Activated CD4-positive, alpha-beta T cell treated with anti-CD3 and anti-CD28 coated beads, Interleukin-2, Interleukin-6, amounts not matched to agents 100 ng/mL and 50 ng/mL, durations not matched to agents 16 hours and 8 hours (primary cell): ENCODE data around the gene HLCS.
"Not testable (repeated sequence)": the region's sequence is repeated elsewhere in the genome, so short reads cannot be mapped to it uniquely, and the experiment has no call there.

Experiments used
- DNase-seq: peaks from one replicate; pipeline ENCODE4 v3.0.0-alpha.2; 2020

Gene HLCS

DNA sequence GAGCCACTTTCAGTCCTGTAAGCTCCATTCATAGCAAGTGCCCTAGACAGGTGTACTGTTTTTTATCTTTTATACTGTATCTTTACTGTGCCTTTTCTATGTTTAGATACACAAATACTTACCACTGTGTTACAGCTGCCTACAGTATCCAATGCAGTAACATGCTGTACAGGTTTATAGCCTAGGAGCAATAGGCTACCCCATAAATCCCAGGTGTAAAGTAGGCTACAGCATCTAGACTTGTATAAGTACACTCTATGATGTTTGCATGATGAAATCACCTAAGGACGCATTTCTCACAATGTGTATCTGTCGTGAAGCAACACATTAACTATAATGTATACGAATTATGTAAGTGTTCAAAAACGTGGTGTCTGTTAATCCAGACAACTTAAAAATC lies 10.7 kb downstream of the HLCS start:
- no peak for DNase-seq

DNA sequence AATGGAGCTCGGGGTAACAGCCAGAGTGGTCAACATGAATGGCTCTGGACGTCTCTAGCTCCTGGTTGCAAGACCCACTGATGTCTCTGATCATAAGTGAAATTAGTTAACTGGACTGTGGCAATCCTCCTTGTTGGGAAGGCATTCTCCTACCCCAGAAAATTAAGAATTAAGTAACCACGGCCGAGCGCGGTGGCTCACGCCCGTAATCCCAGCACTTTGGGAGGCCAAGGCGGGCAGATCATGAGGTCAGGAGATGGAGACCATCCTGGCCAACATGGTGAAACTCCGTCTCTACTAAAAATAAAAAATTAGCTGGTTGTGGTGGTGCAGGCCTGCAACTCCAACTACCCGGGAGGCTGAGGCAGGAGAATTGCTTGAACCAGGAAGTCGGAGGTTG lies 14.1 kb downstream of the HLCS start:
- not testable (repeated sequence) for DNase-seq

DNA sequence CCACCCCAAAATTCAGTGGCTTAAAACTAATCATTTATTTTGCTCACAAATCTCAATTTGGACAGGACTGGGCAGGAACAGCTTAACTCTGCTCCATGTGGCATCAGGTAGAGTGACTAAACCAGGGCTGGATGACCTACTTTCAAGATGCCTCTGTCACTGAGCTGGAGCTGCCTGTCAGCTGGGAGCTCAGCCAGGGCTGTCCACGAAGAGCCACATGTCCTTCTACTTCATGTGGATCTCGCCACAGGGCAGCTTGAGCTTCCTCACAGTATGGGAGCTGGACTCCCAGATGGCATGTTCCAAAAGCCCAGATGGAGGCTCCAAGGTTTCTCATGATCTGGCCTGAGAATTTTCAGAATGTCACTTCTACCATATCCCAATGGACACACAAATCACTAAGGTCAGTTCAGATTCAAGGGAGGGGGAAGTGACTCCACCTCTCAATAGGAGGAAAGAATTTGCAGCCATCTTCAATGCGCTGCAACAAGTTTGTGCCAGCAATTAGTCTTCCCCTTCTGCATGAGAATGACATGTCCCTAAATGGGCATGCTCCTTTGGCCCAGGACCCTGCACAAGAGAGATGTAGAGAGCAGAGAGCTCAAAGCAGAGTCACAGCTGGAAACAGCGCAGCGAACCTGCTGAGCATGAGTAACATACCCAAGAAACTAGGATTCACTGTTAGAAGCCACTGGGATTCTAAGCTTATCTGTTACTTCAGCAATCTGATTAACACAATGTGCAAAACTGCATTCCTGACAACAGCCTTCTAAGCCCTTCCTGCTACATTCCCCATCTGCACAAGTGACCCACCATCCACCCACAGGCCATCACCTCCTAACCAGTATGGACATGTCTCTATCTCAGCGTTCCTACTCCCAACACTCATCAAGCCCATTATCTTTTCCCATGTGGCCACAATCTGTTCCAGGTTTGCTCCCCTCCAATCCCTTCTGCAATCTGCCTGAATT lies 17.0 kb downstream of the HLCS start:
- no peak for DNase-seq

DNA sequence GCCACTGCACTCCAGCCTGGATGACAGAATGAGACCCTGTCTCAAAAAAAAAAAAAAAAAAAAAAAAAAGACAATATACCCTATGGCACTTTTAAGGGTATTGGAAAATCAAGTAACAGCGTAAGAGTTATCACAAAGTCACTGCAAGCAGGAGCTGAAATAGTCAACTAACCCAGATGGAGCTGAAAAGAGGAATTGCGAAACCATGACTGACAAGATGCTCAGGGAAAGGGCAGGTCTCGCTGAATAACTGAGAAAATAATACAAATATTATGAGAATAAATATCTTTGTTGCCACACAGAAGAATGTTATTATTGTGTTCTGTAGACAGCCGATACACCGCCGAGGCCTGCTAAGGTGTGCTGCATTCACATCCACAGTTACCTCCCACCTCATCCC lies 17.8 kb downstream of the HLCS start:
- no peak for DNase-seq

DNA sequence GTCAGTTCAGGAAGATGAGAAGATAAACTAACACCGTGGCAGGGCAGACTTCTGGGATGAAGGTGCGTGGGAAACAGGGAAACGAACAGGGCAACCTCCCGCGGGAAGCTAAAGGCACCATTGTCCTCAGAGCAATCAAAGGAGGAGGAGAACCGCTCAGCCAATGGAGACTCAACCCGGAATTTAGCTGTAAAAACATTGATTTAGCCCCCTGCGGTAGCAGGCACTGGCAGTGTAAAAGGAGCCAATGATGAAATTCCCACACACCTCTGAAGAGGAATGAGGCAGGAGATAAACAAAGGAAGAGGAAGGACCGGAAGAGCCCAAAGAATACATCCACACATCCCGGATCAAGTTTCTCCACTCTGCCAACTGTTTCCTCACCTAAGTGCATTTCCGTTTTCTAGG lies 19.5 kb downstream of the HLCS start:
- no peak for DNase-seq

DNA sequence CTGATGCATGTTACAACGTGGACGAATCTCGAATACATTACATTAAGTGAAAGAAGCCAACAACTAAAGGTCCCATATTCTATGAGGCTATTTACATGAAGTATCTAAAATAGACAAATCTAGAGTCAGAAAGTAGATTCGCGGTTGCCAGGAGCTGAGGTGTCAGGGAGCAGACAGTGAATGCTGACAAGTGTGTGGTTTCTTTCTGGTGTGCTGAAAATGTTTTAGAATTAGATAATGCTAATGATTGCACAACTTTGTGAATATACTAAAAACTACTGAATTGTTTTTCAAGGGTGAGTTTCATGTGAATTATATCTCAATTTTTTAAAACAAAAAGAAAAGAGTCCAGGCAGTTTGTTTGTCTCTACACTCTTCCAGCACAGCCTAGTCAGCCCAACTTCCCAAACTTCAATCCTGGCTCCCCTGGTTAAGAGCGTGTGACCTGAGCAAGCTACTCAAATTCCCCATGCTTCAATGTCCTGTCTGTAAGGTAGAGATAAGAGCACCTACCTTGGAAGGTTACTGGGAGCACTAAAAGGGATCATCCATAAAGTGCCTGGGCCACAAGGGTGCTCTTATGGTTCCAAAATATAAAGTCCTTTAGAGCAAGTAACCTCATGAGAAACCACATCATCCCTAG lies 20.9 kb downstream of the HLCS start:
- DNase-seq = no peak

DNA sequence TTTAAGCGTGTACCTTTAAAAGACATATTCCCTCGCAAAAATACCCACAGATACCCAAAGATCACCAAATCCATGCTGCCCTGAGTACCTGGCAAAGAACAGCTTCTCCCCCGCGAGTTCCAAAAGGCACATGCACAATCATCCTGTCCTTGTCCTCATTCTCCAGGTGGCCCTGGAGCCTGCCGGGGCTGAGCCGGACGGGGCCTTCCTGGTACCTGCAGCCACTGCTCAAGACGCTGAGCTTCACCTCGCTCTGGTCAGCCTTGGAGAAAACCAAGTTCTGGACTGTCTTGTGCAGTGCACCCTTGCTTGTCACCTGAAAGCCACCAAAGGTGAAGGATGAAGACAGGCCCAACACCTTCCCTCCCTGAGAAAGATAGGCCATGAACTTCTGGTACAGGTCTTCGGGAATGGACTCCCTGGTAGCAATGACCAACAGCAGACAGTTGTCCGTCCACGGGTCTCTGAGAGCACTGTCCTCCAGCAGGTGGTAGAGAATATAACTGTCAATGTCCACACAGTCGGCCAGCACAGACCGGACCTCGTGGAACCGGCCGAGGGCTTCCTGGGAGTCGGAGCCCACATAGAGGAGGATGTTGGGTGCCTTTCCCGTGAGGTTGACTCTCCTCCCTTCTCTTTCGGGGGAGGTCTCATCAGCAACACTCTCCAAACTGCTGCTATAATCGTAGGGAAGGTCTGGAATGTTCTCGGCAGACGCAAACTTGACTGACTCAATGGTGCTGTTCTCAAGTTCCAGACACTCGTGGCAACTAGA lies 29.9 kb downstream of the HLCS start:
- no peak for DNase-seq

DNA sequence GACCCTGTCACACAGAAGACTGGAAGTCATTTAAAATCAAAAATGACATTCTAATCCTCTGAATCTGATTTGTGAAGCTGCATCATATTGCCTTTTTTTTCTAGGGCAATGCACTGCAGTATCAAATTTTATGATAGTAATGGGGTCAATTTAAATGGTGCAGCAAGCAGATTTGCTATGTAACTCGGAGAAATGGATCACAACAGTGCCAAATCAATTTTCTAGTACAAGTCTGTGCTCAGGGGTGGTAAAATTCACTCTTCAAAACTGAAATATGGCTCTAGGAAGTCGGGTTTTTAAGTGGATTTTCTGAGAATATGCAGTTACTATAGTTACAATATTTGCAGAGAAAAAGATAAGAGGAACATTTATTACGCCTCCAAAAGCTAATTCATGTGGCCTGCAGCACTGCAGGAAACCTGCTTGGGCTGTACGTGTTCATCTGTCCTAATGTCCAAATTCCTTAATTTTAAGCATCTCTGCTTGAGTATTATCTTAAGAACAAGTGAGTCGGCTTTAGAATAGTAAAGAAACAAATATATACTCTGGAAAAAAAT lies 31.5 kb downstream of the HLCS start:
- DNase-seq = no peak

DNA sequence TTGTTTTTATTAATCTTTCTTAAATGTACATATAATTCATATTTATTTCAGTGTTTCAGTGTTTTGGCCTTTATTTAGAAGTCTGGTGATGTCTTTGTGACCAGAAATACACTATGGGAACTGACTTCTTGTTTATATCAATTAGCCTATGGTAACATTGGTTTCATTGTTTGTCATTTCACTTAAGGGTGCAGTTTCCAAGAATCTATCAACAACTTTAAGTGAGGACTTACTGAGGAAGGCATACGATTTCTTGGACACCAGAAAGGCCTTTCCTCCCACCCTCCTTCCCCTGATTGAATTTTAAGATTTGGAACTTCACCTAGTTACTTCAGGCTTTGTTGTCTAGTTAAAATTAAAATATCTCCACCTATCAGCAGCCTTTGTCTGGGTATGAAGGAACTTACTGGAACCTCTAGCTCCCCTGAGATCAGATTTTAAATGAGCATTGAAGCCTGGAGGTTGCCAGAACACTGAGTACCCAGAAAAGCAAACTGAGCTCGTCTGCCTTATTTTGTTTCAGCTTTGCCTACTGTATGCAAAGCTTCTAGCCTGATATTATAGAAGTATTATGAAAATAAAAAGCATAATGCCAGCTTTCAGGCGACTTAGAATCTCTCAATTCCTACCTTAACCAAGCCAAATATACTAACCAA lies 34.2 kb downstream of the HLCS start:
- DNase-seq = no peak

DNA sequence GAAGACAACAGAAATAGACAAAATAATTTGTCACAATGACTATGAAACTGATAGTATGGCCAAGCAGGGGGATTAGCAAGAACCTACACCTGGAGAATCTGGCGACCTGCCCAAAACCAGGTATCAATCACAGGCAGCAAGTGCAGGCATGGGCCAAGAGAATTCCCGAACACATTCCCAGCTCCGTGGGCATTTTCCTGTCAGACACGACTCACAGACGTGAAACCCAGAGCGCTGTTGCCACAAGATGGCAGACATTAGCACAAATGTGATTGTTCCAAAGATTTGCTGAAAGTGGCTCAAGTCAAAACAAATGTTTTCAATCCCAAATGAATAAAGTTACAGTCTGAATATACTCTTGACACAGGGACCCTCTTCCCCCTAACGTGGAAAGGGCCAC lies 36.8 kb downstream of the HLCS start:
- DNase-seq = no peak

DNA sequence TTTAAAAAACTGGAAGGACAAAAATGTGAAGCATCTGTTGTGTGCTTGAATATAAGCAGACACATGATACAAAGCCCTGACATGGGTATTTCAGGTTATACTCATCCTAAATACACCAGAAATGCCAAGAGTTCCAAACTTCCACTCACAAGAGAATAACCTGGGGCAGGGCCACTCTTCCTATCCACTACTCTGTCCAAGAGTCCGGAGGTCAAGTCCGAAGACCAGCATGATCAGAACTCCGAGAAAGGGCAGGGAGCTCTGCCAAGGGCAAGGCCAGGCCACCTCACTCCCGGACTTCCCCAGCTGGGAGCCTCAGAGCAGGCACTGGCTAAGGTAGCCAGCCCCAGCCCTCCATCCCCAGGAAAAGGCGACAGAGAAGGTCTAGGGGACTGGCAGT lies 37.5 kb downstream of the HLCS start:
- DNase-seq = no peak

DNA sequence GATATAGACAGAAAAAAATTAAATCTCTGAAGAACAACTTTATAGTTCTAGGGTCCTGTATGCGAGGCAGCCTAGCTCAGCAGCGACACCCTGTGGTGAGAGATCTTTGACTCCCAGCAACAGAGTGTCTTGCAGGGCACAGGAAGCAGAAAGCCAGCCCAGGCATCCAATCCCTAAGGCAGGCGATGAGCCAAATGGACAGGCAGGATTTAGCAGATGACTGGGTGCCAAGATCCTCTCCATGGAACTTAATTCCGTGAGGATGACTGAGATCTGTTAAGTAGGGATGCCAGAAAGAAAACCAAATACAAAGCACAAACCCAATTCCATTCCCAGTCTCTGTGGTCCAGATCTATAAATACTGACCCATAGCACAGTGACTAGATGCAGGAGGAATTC lies 38.8 kb downstream of the HLCS start:
- DNase-seq = peak; percentile 81

DNA sequence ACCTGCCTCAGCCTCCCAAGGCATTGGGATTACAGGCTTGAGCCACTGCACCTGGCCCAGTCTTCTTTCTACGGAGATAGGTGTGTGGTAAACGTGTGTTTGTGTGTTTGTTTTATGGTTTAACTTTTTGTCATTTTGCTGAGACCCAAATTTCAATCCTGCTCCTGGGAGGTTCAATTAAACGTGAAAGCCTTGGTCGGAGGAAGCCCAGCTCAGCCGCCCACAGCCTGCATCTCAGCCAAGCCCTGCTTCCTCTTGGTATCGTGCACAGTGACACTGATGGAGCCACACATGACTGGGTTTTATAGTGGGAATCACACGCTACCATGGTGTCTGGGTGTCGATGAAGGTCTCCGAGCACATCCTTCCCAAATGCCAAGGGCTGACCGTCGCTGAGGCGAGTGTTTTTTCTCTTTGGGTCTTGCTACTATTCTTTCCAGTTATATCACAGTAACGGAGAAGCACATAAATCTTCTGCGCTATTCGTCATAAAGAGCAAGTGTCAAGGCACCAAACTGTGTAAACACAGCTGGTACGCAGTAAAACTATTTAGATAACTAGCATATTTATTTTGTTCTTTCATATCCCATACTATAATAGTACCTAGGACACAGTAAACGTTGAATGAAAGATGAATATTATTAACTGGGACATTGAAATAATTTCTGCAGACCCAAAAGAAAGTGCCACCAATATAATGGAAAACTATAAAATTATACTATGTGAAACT lies 39.3 kb downstream of the HLCS start:
- DNase-seq = no peak

DNA sequence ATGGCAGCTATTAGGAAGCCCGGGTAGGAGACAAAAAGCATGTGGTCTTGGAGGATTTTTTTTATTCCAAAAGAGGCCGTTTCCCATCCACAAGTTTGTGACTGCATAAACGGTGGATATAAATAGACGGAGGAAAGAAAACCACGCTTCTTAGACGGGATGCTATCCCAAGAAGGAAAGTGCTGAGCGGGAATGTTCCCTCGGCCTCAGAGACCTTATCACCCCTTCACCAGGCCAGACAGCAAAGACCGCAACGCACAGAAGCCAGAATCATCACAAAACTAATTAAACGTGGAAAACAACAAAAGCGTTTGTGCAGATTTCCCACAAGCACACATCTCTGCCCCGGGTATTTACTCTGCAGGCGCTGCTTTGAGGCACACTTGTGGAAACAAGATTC lies 43.2 kb downstream of the HLCS start:
- no peak for DNase-seq

DNA sequence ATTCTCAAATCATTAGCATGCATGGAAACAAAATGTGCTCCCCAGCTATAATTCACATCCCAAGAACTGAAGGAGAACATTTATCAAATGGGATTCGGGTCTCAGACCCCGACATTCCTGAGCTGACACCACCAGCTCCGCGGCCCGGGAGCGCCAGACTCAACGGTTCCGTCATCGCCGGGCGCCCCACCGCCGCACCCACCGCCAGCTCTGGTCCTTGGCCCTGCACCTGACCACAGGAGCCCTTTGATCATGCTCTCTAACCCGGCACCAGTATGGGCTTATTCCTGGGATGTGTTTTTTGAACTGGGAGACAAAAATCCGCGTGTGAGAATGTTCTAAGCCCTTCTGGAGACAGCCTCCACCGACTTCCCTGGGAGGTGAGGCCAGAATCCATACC lies 43.6 kb downstream of the HLCS start:
- no peak for DNase-seq

DNA sequence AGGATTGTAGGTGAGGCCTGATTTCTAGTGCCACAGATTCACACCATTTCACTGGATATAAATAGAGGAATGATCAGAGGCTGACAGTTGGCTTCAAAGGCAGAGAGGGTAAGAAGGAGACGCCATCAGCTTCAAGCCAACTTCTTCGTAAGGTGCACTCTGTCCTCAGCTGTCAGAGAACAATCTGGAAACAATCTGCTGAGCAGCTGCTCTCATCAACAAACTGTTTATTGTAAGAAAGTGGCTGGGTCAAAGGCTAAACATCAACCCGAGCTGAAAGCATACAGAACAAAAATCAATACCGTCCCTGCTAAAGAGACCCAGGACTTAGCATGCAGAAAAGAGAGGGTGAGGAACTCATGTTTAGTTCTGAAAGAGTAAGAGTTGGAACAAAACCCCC lies 48.2 kb downstream of the HLCS start:
- DNase-seq = no peak

DNA sequence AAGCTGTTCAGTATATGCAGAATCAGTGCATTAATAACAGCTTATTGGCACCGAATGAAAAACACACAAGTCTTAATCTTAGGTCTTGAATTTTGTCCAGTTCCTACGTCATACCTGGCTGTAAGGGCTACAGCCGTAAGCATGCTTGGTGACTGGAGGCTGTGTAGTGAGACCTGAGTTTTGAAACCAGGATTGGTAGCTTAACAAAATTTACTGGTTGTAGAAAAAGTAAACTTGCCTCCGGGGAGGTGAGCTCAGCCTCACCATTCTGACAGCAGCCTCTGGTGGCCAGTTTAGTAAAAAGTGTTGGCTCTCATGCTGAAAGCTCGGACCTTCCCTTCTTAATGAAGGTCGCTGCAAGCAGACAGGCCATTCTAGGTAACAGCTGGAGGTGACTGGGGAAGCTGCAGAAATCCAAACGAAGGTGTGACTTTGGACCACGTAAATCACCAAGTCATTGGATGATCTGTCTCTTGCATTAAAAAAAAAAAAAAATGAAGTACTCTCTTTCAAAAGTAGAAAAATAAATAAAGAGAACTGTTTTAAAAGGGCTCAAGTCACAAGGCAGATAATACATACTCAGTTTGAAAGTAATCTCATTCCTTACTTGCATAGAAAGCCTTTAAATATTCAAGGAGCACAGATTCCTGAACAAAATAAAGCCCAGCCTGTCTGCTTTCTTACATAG lies 48.9 kb downstream of the HLCS start:
- DNase-seq = no peak

DNA sequence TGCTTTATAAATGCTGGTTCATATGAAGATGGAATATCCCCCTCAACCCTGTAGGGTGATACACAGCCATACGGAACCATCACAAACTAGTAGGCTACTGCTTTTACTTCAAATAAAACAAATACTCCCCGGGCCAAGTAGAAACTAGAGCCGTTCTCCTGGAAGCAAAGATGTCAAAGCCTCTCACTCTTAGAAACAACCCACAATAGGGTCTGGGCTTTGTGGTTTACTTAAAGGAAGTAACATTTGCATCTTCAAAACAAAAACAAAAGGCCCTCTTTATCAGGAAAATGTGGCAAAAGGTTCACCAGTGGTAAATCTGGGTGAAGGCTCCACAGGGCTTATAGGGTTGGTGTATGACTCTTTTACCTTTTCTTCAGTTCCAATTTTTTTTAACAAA lies 49.8 kb downstream of the HLCS start:
- no peak for DNase-seq

DNA sequence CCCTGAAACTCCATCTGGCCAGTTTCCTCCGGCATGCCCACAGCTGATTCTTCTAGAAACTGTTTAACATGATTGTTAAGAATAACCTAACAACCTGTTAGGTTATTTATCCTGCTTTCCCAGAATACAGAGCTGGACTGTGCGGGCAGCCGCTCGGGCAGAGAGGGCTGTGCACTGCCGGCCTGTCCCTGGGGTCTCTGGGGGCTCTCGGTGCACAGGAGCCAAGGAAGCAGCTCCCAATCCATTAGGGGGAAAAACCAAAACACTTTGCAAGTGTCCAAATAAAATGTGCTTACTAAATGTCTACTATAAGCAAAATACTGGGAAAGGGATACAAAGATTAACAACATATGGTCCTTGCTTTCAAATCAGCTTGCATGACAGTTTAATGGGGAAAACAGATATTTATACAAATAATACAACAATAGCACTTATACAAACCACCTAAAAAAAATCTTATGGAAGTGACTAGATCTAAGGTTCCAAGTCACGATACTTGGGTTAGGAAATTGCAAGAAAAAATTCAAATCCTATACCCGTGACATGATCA lies 50.7 kb downstream of the HLCS start:
- DNase-seq = no peak

DNA sequence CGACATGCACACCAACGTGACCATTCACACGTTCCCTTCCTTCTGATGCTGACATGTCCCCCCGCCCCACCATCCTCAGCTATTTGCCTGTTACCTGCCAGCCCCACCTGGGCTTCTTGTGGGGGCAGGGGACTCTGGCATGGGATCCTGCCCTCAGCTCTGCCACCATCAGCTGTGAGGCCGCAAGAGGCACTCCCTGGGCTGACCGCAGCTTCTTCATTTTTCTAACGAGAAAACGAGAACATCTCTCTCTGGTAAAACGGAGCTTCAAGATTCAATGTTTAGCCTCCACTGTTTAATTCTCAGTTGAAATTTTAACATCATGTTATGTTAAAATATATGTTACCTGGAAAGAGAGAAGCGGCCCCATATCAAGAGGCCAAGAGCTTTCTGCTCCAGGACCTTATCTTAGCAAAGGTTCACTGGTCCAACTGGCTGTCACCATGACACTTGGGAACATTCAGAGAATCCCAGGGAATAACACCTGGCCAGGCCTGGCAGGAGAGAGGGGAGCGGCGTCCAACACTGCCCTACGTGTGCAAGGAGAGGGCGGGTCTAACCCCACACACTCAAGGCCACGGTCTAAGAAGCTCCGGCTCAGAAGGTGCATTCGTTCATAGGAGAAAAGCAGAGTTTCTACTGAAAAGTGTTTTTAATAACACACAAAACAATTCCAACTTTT lies 51.3 kb downstream of the HLCS start:
- DNase-seq = no peak
